Measurements from ENCODE around the gene DOCK10. TPM values are rescaled to one million over a fixed set of nuclear protein-coding genes. Genes with fewer than 3 reads are reported as not detected.

Gene DOCK10
- polyA plus RNA-seq, 1 donor (not counting 4 experiments of a cell fraction or from before 2014, with no cell fraction given) = 2.5 TPM

DNA sequence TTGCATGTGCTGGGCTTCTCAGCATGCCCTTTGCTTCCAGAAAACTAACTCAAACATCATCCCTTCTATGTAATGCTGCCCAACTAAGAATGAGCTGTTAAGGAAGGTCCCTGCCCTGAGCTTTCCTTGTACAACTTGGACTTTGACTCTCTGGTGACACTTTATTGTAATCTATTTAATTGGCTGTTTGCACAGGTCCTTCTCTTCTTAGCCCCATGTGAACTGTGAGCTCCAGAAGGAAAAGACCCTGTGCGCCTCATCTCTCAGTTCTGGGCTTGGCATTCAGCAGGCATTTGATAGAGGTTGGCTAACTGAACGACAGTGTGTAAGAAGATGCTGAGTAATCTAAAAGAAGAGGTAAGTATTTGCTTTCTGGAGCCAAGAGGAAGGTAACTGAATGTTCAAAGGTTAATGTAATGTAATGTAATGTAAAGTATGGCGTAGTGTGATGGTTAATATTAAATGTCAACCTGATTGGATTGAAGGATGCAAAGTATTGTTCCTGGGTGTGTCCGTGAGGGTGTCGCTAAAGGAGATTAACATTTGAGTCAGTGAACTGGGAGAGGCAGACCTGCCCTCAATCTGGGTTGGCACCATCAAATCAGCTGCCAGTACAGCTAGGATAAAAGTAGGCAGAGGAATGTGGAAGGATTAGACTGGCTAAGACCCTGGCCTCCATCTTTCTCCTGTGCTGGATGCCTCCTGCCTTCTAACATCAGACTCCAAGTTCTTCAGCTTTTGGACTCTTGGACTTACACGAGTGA, 265.3 kb downstream of the DOCK10 start:
- dilution Hi-C loops (cut with MboI; ENCODE audit: extremely low pct_ligation_motif_present, low sequenced_read_pairs) = no loop called here
- FAIRE-seq (peak; percentile 36), DNase-seq (ENCODE audit: low read depth, low spot score) (no peak)
- H3K9ac ChIP-seq (ENCODE audit: control insufficient read depth, extremely low read depth, insufficient read depth, low read length) = no peak overlapping the region
- H3K9me1 ChIP-seq (ENCODE audit: control insufficient read depth, extremely low read depth, insufficient read depth, low read length) = no peaks in the 10 kb centered on the region
- H4K20me1 ChIP-seq (ENCODE audit: control insufficient read depth, extremely low read depth, insufficient read depth, low read length) = no peaks in the 10 kb centered on the region
- H3K4me3 ChIP-seq (ENCODE audit: control insufficient read depth in 2 of 3, extremely low read depth in 1 of 3, insufficient read depth in 2 of 3, low read depth in 1 of 3, low read length in 3 of 3) = no peak overlapping the region
- no peaks in the 10 kb centered on the region for H3K27me3 ChIP-seq (ENCODE audit: control insufficient read depth, extremely low read depth, insufficient read depth, low read length)
- no peaks in the 10 kb centered on the region for H3K4me1 ChIP-seq (ENCODE audit: control insufficient read depth, extremely low read depth, insufficient read depth, low read length)
- no peak overlapping the region for H2AFZ ChIP-seq (ENCODE audit: control insufficient read depth, low read length)
- H3K4me2 ChIP-seq (ENCODE audit: control insufficient read depth, extremely low read depth, insufficient read depth, low read depth, low read length) = no peak overlapping the region
- H3K36me3 ChIP-seq (ENCODE audit: control insufficient read depth in 2 of 2, extremely low read depth in 1 of 2, insufficient read depth in 2 of 2, low read length in 2 of 2) = no peaks in the 10 kb centered on the region
- H3K79me2 ChIP-seq (ENCODE audit: control insufficient read depth, insufficient read depth, low read length) = no peaks in the 10 kb centered on the region
- no peak overlapping the region for H3K27ac ChIP-seq (ENCODE audit: control insufficient read depth, insufficient read depth, low read length)
- no peaks in the 10 kb centered on the region for H3K9me3 ChIP-seq (ENCODE audit: control insufficient read depth, low read depth, low read length)
- TF ChIP-seq CTCF (optimal IDR thresholded peaks at IDR 0.05 in 1 of 3, IDR thresholded peaks at IDR 0.05 in 1 of 3, conservative IDR thresholded peaks at IDR 0.05 in 1 of 3; ENCODE audit: extremely low read depth in 1 of 3, insufficient read depth in 2 of 3, low read length in 3 of 3) (no peak), EZH2 (IDR thresholded peaks at IDR 0.05; ENCODE audit: low read length) (no peak)

DNA sequence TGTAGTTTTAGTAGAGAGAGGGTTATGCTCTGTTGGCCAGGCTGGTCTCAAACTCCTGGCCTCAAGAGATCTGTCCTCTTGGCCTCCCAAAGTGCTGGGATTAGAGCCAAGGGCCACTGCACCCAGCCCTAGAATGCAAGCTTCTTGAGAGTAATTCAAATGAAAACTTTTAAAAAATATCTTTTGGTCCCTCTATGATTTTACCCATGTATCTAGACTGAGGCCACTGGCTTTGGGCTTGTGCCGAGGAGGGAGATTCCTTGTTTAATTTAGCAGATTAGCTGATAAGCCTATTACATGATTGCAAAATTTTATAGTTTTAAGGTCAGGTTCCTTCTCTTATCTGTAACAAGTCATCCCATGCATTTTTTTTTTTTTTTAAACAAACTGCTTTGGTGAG, 266.6 kb downstream of the DOCK10 start:
- dilution Hi-C loops (cut with MboI; ENCODE audit: extremely low pct_ligation_motif_present, low sequenced_read_pairs) = no loop called here
- H3K9me1 ChIP-seq (ENCODE audit: control insufficient read depth, extremely low read depth, insufficient read depth, low read length) = no peaks in the 10 kb centered on the region
- no peak overlapping the region for H3K27ac ChIP-seq (ENCODE audit: control insufficient read depth, insufficient read depth, low read length)
- TF ChIP-seq EZH2 (IDR thresholded peaks at IDR 0.05; ENCODE audit: low read length) = no peak
- no peak for TF ChIP-seq CTCF (optimal IDR thresholded peaks at IDR 0.05 in 1 of 3, IDR thresholded peaks at IDR 0.05 in 1 of 3, conservative IDR thresholded peaks at IDR 0.05 in 1 of 3; ENCODE audit: extremely low read depth in 1 of 3, insufficient read depth in 2 of 3, low read length in 3 of 3)
- H2AFZ ChIP-seq (ENCODE audit: control insufficient read depth, low read length) = no peak overlapping the region
- no peaks in the 10 kb centered on the region for H3K36me3 ChIP-seq (ENCODE audit: control insufficient read depth in 2 of 2, extremely low read depth in 1 of 2, insufficient read depth in 2 of 2, low read length in 2 of 2)
- H3K4me2 ChIP-seq (ENCODE audit: control insufficient read depth, extremely low read depth, insufficient read depth, low read depth, low read length) = no peak overlapping the region
- no peaks in the 10 kb centered on the region for H3K9me3 ChIP-seq (ENCODE audit: control insufficient read depth, low read depth, low read length)
- DNase-seq (ENCODE audit: low read depth, low spot score) (no peak), FAIRE-seq (no peak)
- no peak overlapping the region for H3K4me3 ChIP-seq (ENCODE audit: control insufficient read depth in 2 of 3, extremely low read depth in 1 of 3, insufficient read depth in 2 of 3, low read depth in 1 of 3, low read length in 3 of 3)
- no peaks in the 10 kb centered on the region for H3K4me1 ChIP-seq (ENCODE audit: control insufficient read depth, extremely low read depth, insufficient read depth, low read length)
- no peaks in the 10 kb centered on the region for H4K20me1 ChIP-seq (ENCODE audit: control insufficient read depth, extremely low read depth, insufficient read depth, low read length)
- no peaks in the 10 kb centered on the region for H3K79me2 ChIP-seq (ENCODE audit: control insufficient read depth, insufficient read depth, low read length)
- H3K27me3 ChIP-seq (ENCODE audit: control insufficient read depth, extremely low read depth, insufficient read depth, low read length) = no peaks in the 10 kb centered on the region
- no peak overlapping the region for H3K9ac ChIP-seq (ENCODE audit: control insufficient read depth, extremely low read depth, insufficient read depth, low read length)
